BJ (cell line): ENCODE results near the gene NLRP3. TPM values are rescaled to one million over a fixed set of nuclear protein-coding genes. Genes with fewer than 3 reads are reported as not detected.

Experiments used
- CTCF ChIA-PET: fragments of 350-600 bp; formaldehyde crosslinking; extraction: SDS; loops from one replicate; lab custom pipeline; 2021; ENCODE audit warnings: antibody characterized with exemption, inconsistent platforms; lab: Yijun Ruan, JAX
- POLR2A ChIA-PET: fragments of 300-600 bp; sonication (Branson Sonifier 250); formaldehyde crosslinking; extraction: SDS; loops from one replicate; lab custom pipeline; 2021; ENCODE audit warnings: antibody characterized with exemption; lab: Charles Lee
- DNase-seq: peaks from one replicate; pipeline ENCODE4 v3.0.0-alpha.2; 2011; ENCODE audit warnings: low read depth
- H3K27me3 ChIP-seq: 2 replicates; pipeline ENCODE4 v1.6.0; 2011; ENCODE audit warnings: low read length; ENCODE audit not compliant: control insufficient read depth, insufficient read depth
- H3K36me3 ChIP-seq: 2 replicates; pipeline ENCODE4 v1.5.1; 2011; ENCODE audit warnings: low read length; ENCODE audit not compliant: control insufficient read depth, insufficient read depth
- H3K4me3 ChIP-seq: 2 replicates; pipeline ENCODE4 v1.5.1; 2011; ENCODE audit warnings: low read depth, mild to moderate bottlenecking, control low read depth, low read length
- CTCF ChIP-seq: IDR thresholded peaks from 2 replicates; pipeline ENCODE4 v1.5.1; 2011; ENCODE audit warnings: low read depth, mild to moderate bottlenecking, control low read depth, inconsistent platforms, low read length, moderate library complexity; ENCODE audit not compliant: insufficient read depth
- polyA plus RNA-seq: library from polyadenylated mRNA; depleted of rRNA; stranded (reverse); fragments of >200 nt; gene quantifications from 2 replicates; pipeline ENCODE4 v1.2.3, GENCODE V29; 2011

NLRP3 gene
- polyA plus RNA-seq, 1 experiment, result not detected

GRCh38 chr1:247406014-247406656 is 9.8 kb upstream of the NLRP3 start:
- Histone ChIP-seq H3K36me3 (no peaks in the 10 kb centered on the region), H3K27me3 (no peaks in the 10 kb centered on the region), H3K4me3 (no peak overlapping the region)
- DNase-seq, result no peak
- ChIA-PET CTCF (no interaction called here), POLR2A (no interaction called here)
- no peak for TF ChIP-seq CTCF

DNA sequence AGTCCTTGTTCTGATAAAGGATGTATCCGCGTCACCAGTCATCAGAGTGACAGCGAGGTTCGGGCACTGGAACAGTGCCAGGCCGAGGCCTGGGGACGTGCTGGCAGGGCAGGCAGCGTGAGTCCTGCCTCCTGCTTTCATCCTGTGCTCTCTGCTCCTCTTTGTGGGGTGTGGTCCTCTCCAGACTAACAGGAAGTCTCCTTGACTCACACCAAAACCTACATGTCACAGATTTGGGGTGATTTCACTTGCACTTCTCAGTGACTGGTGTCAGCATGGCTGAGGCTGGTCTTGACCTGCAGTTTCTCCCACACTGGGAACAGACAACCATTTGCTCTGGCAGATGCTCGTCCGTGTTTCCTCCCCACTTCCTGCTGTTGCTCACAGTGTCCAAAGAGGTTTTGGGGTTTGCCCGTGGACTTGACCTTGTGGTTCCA is 8.8 kb upstream of the NLRP3 start:
- POLR2A ChIA-PET, result no interaction called here
- no peak for TF ChIP-seq CTCF
- DNase-seq, result no peak

GRCh38 chr1:247408100-247408499 is 7.9 kb upstream of the NLRP3 start:
- ChIA-PET POLR2A (no interaction called here), CTCF (no interaction called here)
- H3K36me3 ChIP-seq, result no peaks in the 10 kb centered on the region
- H3K4me3 ChIP-seq, result no peak overlapping the region
- TF ChIP-seq CTCF, result no peak
- H3K27me3 ChIP-seq, result no peaks in the 10 kb centered on the region
- DNase-seq, result no peak

More for the DNA sequence above, 8.8 kb upstream of the NLRP3 start:
- CTCF ChIA-PET, result no interaction called here
- H3K27me3 ChIP-seq, result no peaks in the 10 kb centered on the region
- H3K36me3 ChIP-seq, result no peaks in the 10 kb centered on the region
- H3K4me3 ChIP-seq, result no peak overlapping the region

- Histone ChIP-seq H3K27me3 (no peaks in the 10 kb centered on the region), H3K36me3 (no peaks in the 10 kb centered on the region), H3K4me3 (no peak overlapping the region)
- TF ChIP-seq CTCF, result no peak
- DNase-seq, result no peak
- ChIA-PET POLR2A (no interaction called here), CTCF (no interaction called here)
These were observed 6.0 kb upstream of the NLRP3 start for GRCh38 chr1:247409869-247410544.

GRCh38 chr1:247411621-247412327 is 4.2 kb upstream of the NLRP3 start:
- DNase-seq, result no peak
- POLR2A ChIA-PET, result no interaction called here
- H3K4me3 ChIP-seq, result no peak overlapping the region
- CTCF ChIA-PET, result no interaction called here
- no peaks in the 10 kb centered on the region for H3K36me3 ChIP-seq
- H3K27me3 ChIP-seq, result no peaks in the 10 kb centered on the region
- no peak for TF ChIP-seq CTCF
